HG03196 (cell line): ENCODE measurements around the gene HAUS7.

Source experiments
- ATAC-seq: cut with Tn5 transposase; IDR thresholded peaks from one replicate; pipeline ENCODE4 v1.9.1; 2021; ENCODE audit not compliant: unreplicated experiment

The HAUS7 gene

GRCh38 chrX:153499876-153500275 is 29.5 kb upstream of the HAUS7 start:
- ATAC-seq: no peak

- no peak for ATAC-seq
These were observed 29.0 kb upstream of the HAUS7 start for GRCh38 chrX:153499341-153499740.

- no peak for ATAC-seq
These were observed 28.1 kb upstream of the HAUS7 start for GRCh38 chrX:153498453-153498852.

- ATAC-seq: no peak
These were observed 26.2 kb upstream of the HAUS7 start for GRCh38 chrX:153496590-153496959.

- ATAC-seq: no peak
These were observed 25.7 kb upstream of the HAUS7 start for GRCh38 chrX:153495903-153496589.

- no peak for ATAC-seq
These were observed 25.0 kb upstream of the HAUS7 start for GRCh38 chrX:153495362-153495751.

GRCh38 chrX:153494541-153495361 is 24.4 kb upstream of the HAUS7 start, which contains the start of gene BGN:
BGN (plus strand) TSS chrX:153494980; CDS start chrX:153504632, 9,652 bp downstream.
- no peak for ATAC-seq

GRCh38 chrX:153494061-153494460 is 23.7 kb upstream of the HAUS7 start:
- no peak for ATAC-seq

GRCh38 chrX:153493085-153493484 is 22.7 kb upstream of the HAUS7 start:
- ATAC-seq: no peak

- no peak for ATAC-seq
These were observed 22.2 kb upstream of the HAUS7 start for GRCh38 chrX:153492543-153492942.

GRCh38 chrX:153491918-153492317 is 21.5 kb upstream of the HAUS7 start:
- no peak for ATAC-seq

GRCh38 chrX:153491351-153491914 is 21.1 kb upstream of the HAUS7 start:
- no peak for ATAC-seq

- no peak for ATAC-seq
These were observed 20.0 kb upstream of the HAUS7 start for GRCh38 chrX:153490217-153490930.

GRCh38 chrX:153488231-153488914 is 18.0 kb upstream of the HAUS7 start:
- ATAC-seq: no peak

- no peak for ATAC-seq
These were observed 17.3 kb upstream of the HAUS7 start for GRCh38 chrX:153487590-153488071.

- no peak for ATAC-seq
These were observed 15.8 kb upstream of the HAUS7 start for GRCh38 chrX:153486171-153486570.

GRCh38 chrX:153485396-153486080 is 15.2 kb upstream of the HAUS7 start:
- ATAC-seq: no peak

- ATAC-seq: no peak
These were observed 12.1 kb upstream of the HAUS7 start for GRCh38 chrX:153482376-153483015.

- no peak for ATAC-seq
These were observed 10.7 kb upstream of the HAUS7 start for GRCh38 chrX:153481043-153481442.

GRCh38 chrX:153478746-153479145 is 8.4 kb upstream of the HAUS7 start:
- ATAC-seq: no peak
